ENCODE data around the gene HHLA2. TPM values are rescaled to one million over a fixed set of nuclear protein-coding genes. Genes with fewer than 3 reads are reported as not detected.

The HHLA2 gene
- total RNA-seq, 1 donor from 2014 or later = not detected

DNA sequence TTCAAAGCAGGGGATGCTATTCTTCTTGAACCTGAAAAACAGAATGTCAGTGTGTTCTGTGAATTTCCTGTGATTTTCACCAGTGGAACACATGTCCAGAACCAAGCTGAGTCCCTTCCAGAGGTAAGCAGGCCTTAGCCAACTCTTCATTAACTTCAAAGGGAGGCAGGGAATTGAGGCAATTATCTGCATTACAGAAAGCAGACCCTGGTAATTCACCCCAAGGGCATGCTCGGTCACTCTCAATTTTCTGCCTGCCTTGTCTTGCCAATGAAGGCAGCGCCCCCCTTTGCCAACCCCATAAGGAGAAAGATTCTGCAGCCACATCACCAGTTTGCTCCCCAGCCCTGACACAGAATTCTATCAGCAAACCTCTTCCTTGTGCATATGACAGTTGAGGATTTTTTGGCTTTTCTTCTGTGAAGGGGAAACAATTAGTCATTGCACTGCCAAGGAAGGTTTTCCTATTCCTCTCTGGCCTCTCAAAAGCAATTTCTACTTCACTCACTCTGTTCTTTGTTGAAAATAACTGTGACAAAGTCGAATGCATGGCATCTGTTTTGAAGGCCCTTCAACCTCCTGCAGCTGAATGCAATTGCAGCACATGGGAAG is 85.3 kb downstream of the HHLA2 start:
- no peak for DNase-seq
- intact Hi-C loops (cut with micrococcal nuclease) = no loop called here
- no peak for ATAC-seq

DNA sequence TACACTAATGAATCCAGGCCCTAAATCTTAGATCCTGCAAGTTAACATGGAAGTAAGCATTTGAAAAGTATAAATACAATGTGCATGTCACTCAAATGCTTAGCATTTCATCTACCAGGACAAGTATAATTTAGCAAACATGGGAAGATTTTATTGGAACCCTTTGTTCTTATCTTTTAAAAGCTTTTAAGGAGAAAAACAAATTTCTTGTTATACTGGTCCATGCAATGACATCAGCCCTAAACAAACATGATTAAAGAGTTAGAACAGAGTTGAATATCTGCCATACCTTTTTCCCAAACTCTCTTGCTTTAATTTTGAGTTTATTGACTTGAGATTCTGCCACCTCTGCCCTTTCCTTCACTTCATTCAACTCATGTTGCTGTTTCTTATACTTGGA is 87.0 kb downstream of the HHLA2 start:
- ATAC-seq (no peak), DNase-seq (no peak)
- intact Hi-C loops (cut with micrococcal nuclease) = no loop called here

DNA sequence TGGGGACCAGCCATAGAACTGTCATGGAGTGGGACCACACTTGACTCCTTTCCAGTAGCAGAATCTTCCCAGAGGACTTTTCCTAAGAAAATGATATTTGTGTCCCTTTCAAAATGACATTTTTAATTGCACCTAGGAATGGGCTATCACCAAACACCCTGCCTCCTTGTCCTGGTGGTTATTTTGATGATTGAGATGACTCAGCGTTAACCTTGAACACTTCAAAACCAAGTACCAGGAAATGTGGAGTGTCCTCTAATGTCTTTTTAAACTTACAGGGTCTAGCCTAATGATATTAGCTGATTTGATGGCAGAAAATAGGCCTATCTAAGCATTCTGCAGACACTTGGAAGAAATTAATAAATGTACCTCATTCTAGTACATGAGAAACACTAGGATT is 90.7 kb downstream of the HHLA2 start:
- no peak for ATAC-seq
- intact Hi-C loops (cut with micrococcal nuclease) = no loop called here

DNA sequence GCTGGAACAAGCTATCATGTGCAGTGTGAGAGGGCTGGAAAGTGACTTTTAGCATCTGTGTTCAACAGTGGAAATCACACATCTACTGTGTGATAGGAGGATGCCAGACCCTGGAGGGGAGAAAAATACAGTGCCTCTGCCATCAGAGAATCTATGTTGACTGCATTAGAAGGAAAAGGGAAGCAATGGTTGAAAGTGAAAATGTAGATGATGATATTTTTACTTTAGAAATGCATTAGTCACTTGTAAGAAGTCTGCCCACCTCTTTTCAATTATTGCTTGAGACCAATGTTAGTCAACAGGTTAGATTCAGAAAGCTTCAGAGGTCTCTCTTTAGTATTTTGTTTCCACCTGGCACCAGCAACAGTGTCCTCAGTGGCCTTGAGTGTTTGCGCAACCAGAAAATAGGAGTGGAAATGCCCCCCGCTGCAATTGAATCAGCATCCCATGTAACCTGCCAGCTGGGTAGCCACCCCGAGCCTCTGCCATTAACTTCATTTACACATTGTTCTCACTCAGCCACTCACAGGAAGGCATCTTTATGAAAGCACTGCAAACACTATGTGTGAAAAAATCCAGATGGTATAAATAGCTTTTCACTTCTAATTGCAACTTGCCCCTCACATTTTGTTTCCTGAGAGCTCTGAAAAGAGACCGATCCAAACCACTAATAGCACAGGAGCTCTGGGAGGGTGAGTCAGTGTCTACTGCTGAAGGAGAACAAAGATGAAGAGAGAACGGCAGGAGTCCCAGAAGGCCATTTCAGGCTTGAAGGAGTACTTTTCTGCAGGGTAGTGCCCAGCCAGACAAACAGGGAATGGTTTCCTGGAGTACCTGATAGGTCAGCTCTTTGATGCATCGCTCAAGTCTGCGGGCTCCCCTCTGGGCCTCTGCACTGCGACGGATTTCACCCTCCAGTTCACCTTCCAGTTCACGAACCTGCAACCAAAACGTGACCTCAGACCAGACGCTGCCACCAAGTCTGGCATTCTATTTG is 92.1 kb downstream of the HHLA2 start:
- no peak for DNase-seq
- intact Hi-C loops (cut with micrococcal nuclease) = no loop called here
- no peak for ATAC-seq

More for the DNA sequence above, 90.7 kb downstream of the HHLA2 start:
- no peak for DNase-seq

DNA sequence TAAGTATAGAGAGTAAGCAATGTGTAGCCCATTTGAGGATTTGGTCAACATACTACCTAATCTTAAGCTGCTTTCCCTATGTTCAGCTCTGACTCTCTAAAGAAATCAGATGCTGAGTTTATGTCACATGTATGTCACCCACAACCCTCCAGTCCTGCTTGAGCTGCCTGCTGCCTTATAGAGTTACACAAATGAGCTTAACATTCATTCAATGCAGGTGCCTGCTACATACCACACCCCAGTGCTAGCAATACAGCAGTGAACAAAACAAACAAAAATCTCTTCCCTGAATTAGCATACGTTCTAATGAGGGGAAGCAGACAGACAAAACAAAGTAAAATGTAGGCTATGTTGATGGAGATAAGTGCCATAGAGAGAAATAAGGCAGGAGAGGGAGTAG is 93.0 kb downstream of the HHLA2 start:
- intact Hi-C loops (cut with micrococcal nuclease) = no loop called here
- DNase-seq (no peak), ATAC-seq (no peak)

DNA sequence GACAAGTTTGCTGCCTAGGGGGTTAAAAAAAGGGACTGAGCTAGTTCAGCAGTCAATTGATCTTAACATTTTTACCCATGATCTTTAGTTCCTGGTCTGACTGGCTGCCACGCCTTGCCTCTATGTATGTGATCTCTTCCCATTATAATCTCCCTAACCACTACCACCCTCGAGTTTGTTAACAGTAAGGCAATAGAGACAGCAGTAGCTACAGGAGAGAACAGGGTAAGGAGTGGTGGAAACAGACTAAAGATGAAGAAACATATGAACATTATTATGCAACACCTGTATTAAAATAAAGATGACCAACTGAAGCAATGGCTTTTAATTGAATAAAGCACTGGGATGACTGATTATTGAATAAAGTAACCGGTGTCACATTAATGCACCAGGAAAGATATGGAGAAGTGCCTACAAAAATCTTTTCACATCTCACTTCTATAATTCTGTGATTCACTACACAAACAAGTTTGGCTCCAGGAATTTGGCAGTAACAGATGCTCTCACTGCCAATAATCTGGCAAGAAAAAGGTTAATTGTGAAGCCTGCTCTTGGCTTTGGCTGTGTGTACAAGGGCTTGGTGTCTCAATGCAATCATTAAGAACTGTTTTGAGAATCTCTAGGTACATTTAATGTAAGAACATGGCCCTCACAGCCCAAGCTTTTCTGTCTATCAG is 95.7 kb downstream of the HHLA2 start:
- ATAC-seq = no peak
- no peak for DNase-seq
- intact Hi-C loops (cut with micrococcal nuclease) = no loop called here

DNA sequence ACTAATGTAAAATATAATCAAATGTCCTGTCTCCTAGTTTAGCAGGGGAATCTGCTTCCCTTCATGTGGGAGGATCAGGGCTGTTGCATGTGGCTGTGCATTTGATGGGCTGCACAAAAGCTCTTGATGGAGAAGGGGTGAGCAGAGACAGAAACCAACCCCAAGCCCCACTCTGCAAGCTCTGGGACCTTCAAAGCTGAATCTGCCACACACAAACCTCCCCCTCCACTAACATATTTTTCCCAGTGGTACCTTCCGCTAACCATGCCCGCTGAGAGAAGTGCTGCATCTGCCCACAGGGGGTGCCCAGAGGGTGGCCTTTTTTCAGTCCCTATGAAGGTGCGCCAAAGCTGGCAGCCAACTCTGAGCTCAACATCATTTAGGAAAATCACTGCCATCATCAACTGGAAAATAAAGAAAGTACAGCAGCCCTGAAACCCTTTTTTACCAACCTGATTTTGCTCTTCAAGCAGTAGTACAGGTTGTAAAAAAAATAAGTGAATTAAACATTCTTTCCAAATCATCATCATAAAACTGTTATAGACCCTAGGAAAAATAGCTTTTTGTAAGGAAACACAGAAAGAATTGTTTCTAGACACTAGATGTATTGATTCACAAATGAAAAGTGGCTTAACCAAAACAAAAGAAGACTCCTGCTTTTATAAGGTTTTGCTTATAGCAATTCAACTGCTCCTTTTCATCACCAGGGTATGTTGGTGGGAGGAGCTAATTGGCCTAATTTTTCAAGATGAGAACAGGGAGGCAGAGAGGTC is 97.0 kb downstream of the HHLA2 start:
- DNase-seq = no peak

DNA sequence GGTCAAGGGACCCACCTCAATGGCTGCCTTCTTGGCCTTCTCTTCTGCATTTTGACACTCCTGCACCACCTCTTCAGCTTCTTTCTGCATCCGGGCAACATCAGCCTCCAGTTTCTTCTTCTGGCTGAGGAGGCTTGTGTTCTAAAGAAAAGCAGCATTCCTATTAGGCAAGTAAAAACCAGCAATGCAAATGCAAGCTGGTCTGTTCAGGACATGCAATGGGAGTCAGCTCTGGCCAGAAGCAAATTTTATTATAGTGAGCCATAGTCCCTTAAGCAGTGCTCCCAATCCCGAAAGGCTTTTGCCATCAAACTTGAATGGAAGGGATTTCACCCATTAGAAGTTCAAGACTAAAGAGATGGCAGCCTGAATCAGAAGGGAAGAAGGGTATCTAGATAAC is 97.7 kb downstream of the HHLA2 start:
- ATAC-seq = no peak
- no peak for DNase-seq
- intact Hi-C loops (cut with micrococcal nuclease) = no loop called here

More for the DNA sequence above, 97.0 kb downstream of the HHLA2 start:
- intact Hi-C loops (cut with micrococcal nuclease) = no loop called here
- no peak for ATAC-seq

DNA sequence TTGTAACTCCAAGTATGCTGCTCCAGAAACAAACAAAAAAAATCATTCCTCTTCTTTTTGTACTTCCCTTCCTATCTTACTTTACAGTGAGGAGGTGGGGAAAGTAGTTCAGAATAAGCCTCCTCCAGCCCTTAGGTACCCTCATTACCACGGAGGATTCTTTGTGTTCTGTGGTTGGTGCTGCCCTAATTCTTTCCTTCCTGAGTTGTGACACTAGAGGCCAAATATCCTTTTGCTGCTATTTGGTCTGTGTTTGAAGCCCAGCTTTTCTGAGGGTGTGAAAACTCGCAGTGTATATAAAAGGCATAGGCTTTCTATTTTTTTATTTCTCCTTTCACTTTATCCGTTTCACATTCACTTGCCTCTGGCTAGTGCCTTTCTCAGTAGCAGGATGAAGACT is 98.2 kb downstream of the HHLA2 start:
- ATAC-seq = no peak
- intact Hi-C loops (cut with micrococcal nuclease) = no loop called here
- DNase-seq = no peak

DNA sequence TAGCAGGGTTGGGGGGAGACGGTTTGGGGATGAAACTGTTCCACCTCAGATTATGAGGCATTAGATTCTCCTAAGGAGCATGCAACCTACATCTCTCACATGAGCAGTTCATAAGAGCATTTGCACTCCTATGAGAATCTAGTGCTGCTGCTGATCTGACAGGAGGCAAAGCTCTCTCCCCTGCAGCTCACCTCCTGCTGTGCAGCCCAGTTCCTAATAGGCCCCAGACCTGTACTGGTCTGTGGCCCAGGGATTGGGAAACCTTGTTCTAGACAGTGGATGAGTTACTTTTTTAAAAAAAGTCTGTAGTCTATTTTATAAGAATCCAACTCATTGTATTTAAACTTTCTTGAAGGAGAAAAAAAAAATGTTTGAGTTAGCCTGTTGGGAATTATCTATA is 100.0 kb downstream of the HHLA2 start:
- DNase-seq (no peak), ATAC-seq (no peak)
- intact Hi-C loops (cut with micrococcal nuclease) = no loop called here

DNA sequence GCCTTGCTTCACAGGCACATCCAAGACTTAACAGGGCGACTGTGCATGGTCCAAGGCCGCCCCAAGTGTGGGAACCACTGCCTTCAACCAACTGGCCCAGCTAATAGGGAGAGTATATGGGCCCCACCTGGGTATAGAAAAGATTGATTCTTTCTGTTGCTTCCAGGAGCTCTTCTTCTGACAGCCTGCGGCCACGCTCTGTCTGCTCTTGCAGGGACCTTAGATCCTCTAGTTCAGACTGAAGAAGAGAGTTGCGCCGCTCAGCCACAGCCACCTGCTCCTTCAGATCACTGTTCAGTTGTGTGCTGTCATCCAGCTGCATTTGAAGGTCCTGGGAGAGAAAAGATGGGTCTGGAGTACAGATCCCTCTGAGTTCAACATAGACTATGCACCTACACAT is 102.2 kb downstream of the HHLA2 start:
- intact Hi-C loops (cut with micrococcal nuclease) = no loop called here

DNA sequence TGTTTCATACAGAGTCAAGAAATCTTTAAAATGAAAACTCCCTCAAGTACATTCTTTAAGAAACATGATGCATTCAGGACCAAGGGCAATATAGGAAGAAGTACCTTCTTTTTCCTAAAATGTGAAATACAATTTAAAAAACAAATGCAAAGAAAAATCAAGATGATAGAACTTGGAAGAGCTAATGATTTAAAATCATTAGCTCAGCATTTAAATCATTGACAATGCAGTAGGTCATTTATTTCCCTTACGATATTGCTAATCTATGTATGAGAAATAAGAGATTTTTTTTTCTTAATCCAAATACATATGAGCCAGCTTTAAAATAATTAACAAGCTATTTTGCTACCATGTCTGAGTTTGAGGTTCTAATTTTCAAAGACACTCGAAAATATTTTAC is 105.5 kb downstream of the HHLA2 start:
- ATAC-seq (no peak), DNase-seq (no peak)
- intact Hi-C loops (cut with micrococcal nuclease) = no loop called here

More for the DNA sequence above, 102.2 kb downstream of the HHLA2 start:
- DNase-seq (no peak), ATAC-seq (no peak)

DNA sequence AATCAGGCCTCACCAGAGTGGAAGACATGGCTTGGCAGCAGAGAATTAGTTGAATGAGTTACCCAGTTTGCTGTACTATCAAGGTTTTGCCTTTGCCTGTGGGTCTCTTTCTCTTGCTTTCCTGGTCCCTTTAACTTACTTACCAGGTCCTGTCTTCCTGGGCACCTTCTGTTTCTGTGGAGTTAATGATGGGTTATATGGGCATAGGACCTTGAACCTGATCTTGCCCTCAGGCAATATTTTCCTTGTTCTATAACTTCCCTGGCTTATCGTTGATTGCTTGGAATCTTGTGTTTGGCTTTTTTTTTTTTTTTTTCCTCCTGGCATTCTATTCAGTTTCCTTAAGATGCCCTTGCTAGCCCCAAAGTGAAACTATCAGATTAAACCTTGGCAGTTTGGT is 106.8 kb downstream of the HHLA2 start:
- DNase-seq = no peak
- intact Hi-C loops (cut with micrococcal nuclease) = no loop called here
- no peak for ATAC-seq

DNA sequence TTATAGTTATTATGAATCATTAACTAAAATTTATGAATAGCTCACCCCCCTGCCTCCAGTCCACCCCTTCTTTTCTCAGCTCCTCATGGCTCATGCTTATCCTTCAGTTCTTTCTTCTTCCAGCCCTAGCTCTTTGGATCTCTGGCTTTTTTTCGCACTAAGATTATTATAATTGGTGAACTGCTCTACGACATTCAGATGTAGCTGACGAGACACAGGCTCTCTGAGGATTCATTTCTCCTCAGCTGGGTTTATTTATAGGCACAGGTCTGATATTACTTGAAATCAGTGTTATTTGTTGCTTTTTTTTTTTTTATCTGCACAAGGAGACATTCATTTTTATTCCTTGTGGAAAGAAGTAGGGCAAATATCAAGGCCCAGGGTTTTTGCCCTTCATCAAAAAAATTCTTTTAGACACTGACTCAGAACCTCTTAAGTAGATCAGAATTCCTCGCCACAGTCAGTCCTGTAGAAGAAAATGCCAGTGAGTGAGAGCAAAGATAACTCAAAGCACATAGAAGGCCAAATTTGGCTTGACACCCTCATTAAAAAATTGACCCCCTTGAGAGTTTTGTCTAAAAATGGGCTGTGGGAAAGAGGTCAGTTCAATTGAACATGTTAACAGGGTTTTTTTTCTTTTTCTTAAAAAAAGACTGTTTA is 107.5 kb downstream of the HHLA2 start:
- no peak for ATAC-seq
- intact Hi-C loops (cut with micrococcal nuclease) = no loop called here

DNA sequence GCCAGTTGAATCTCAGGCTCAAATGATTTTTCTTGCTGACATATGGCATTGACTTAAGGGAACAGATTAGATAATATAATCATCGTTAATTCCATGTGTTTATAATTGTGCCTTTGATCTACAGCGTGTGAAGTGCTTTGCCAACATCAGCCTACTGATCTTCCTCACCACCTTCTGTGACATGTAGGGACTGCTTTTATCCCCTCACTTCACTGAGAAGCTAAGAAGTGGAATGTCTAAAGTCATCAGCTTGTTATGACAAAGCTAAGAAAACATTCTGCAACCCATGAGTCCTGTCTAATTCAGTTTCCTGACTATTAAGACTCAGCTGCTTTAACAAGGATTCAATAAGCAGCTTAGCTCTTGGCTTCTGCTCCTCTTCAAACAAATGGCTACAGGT is 108.0 kb downstream of the HHLA2 start:
- ATAC-seq (no peak), DNase-seq (no peak)
- intact Hi-C loops (cut with micrococcal nuclease) = no loop called here

More for the DNA sequence above, 107.5 kb downstream of the HHLA2 start:
- DNase-seq = no peak

DNA sequence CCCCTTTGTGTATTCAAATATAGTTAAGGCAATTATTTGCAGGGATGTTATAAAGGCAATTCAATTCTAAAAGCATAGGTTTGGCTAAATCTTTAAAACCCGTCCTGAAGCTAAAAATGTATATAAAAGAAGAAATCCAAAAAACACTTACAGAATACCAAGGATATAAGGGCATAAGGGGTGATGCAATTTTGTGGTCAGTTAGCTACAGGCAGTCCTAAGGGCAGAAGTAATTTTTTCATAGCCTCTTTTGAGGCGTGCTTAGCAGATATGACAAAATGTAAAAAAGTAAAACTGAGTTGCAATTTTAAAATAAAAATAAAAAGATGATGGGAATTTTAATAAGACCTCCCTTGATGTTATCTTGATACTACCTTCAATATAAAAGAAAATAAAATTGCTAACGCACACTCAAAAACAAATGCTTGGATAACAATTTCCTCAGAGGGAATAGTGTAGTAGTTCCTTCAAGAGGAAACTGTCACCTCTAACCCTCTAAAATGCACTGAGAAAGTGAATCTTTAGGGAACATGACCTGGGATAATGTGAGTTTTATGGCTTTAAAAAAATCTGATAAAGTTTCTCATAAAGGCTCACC is 109.8 kb downstream of the HHLA2 start:
- intact Hi-C loops (cut with micrococcal nuclease) = no loop called here
- DNase-seq = no peak
- no peak for ATAC-seq

DNA sequence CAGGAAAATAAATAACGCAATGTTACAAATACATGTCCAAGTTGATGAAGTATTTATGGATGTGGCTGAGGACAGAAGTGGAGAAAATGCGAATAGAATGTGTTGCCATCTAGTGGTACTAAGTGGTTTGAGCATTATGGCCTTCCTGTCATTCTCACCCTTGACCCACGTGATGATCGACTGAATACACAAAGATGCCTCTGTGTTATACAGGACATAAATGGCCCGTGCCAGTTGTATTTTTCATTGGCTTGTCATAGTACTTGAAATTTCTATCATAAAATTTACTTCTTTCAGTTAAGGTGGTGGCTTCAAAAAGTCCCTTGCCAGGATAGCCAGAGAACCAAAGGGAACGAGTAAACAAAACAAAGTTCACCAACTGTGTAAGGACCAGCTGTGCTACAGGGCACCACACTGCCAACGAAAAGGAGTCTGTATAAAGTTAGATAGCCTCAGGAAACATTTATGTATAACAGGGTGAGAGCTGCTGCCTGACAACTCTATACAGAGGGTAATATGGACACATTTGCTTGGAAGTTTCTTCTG is 110.4 kb downstream of the HHLA2 start:
- ATAC-seq = peak; percentile 66
- intact Hi-C loops (cut with micrococcal nuclease) = no loop called here
- DNase-seq = no peak

DNA sequence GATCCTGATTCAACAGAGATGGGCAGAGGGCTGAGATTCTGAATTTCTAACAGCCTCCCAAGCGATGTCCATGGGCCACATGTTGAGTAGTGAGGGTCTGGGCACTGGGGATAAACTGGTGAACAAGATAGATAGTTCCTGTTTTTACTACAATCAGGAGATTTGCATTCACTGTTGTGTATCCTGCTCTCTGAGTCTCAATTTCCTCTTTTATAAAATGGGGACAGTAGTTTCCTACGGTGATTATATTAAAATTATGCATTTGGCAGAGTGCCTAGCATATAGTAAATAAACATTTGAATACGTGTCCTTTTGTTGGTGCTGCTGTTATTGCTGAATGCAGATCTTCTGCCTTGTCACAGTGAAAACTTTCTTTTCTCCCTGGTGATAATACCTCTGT is 111.5 kb downstream of the HHLA2 start:
- no peak for DNase-seq
- ATAC-seq = no peak
- intact Hi-C loops (cut with micrococcal nuclease) = no loop called here
